IPS-15b (cell line): ENCODE data around the gene HMGN1.

ENCODE experiments used
- H3K27me3 ChIP-seq: one replicate; pipeline ENCODE4 v1.6.1; 2013; ENCODE audit warnings: low read length; ENCODE audit not compliant: control insufficient read depth, insufficient read depth
- H3K36me3 ChIP-seq: one replicate; pipeline ENCODE4 v1.6.1; 2013; ENCODE audit warnings: low read length; ENCODE audit not compliant: control insufficient read depth, insufficient read depth
- H3K4me1 ChIP-seq: one replicate; pipeline ENCODE4 v1.6.1; 2013; ENCODE audit warnings: mild to moderate bottlenecking, low read length; ENCODE audit not compliant: control insufficient read depth, insufficient read depth
- H3K4me3 ChIP-seq: one replicate; pipeline ENCODE4 v1.5.1; 2013; ENCODE audit warnings: low read depth, low read length
- H3K9ac ChIP-seq: one replicate; pipeline ENCODE4 v1.6.1; 2013; ENCODE audit warnings: low read depth, mild to moderate bottlenecking, low read length
- H3K9me3 ChIP-seq: one replicate; pipeline ENCODE4 v1.6.1; 2013; ENCODE audit warnings: mild to moderate bottlenecking, low read length; ENCODE audit not compliant: control insufficient read depth, insufficient read depth

Gene HMGN1

GRCh38 chr21:39319814-39320332 is 29.0 kb downstream of the HMGN1 start:
- no peaks in the 10 kb centered on the region for H3K4me1 ChIP-seq

GRCh38 chr21:39319251-39319756 is 29.6 kb downstream of the HMGN1 start:
- no peak overlapping the region for H3K9ac ChIP-seq
- H3K27me3 ChIP-seq = no peaks in the 10 kb centered on the region
- H3K36me3 ChIP-seq = no peaks in the 10 kb centered on the region
- no peaks in the 10 kb centered on the region for H3K4me1 ChIP-seq
- no peak overlapping the region for H3K4me3 ChIP-seq
- H3K9me3 ChIP-seq = no peaks in the 10 kb centered on the region

More at GRCh38 chr21:39319814-39320332, 29.0 kb downstream of the HMGN1 start:
- Histone ChIP-seq H3K4me3 (no peak overlapping the region), H3K9ac (no peak overlapping the region), H3K36me3 (no peaks in the 10 kb centered on the region), H3K27me3 (no peaks in the 10 kb centered on the region), H3K9me3 (no peaks in the 10 kb centered on the region)

GRCh38 chr21:39318091-39318959 is 30.6 kb downstream of the HMGN1 start:
- H3K9ac ChIP-seq = no peak overlapping the region
- no peaks in the 10 kb centered on the region for H3K4me1 ChIP-seq
- H3K36me3 ChIP-seq = no peaks in the 10 kb centered on the region
- H3K27me3 ChIP-seq = no peaks in the 10 kb centered on the region
- no peak overlapping the region for H3K4me3 ChIP-seq
- no peaks in the 10 kb centered on the region for H3K9me3 ChIP-seq

GRCh38 chr21:39317134-39318090 is 31.5 kb downstream of the HMGN1 start:
- Histone ChIP-seq H3K4me3 (no peak overlapping the region), H3K9me3 (no peaks in the 10 kb centered on the region), H3K9ac (no peak overlapping the region), H3K4me1 (no peaks in the 10 kb centered on the region), H3K27me3 (no peaks in the 10 kb centered on the region), H3K36me3 (no peaks in the 10 kb centered on the region)

GRCh38 chr21:39316729-39317128 is 32.2 kb downstream of the HMGN1 start:
- H3K36me3 ChIP-seq = no peaks in the 10 kb centered on the region
- no peaks in the 10 kb centered on the region for H3K4me1 ChIP-seq
- H3K4me3 ChIP-seq = no peak overlapping the region
- H3K27me3 ChIP-seq = no peaks in the 10 kb centered on the region
- H3K9me3 ChIP-seq = no peaks in the 10 kb centered on the region
- no peak overlapping the region for H3K9ac ChIP-seq

GRCh38 chr21:39315603-39316445 is 33.1 kb downstream of the HMGN1 start:
- Histone ChIP-seq H3K27me3 (no peaks in the 10 kb centered on the region), H3K4me3 (no peak overlapping the region), H3K36me3 (no peaks in the 10 kb centered on the region), H3K9ac (no peak overlapping the region), H3K4me1 (no peaks in the 10 kb centered on the region), H3K9me3 (no peaks in the 10 kb centered on the region)

- peak overlapping the region; percentile 82 for H3K4me3 ChIP-seq
- no peaks in the 10 kb centered on the region for H3K4me1 ChIP-seq
- no peaks in the 10 kb centered on the region for H3K9me3 ChIP-seq
- H3K9ac ChIP-seq = peak overlapping the region; percentile 87
- H3K36me3 ChIP-seq = peaks cover 3% of the 10 kb centered on the region
- H3K27me3 ChIP-seq = no peaks in the 10 kb centered on the region
Measured at GRCh38 chr21:39314143-39315027, 34.5 kb downstream of the HMGN1 start.

- H3K9ac ChIP-seq = peak within 1 kb of the TSS; percentile 87
- H3K9me3 ChIP-seq = no peaks in the 10 kb centered on the region
- H3K4me1 ChIP-seq = no peaks in the 10 kb centered on the region
- H3K4me3 ChIP-seq = peak within 1 kb of the TSS; percentile 82
- no peaks in the 10 kb centered on the region for H3K27me3 ChIP-seq
- H3K36me3 ChIP-seq = peaks cover 6% of the 10 kb centered on the region
Measured at GRCh38 chr21:39313571-39314142, 35.2 kb downstream of the HMGN1 start, which contains the start of gene BRWD1. Gene BRWD1, minus strand, starts transcription at chr21:39313632. Its CDS starts 141 bp downstream, at chr21:39313491.

- H3K4me1 ChIP-seq = no peaks in the 10 kb centered on the region
- H3K36me3 ChIP-seq = peaks cover 6% of the 10 kb centered on the region
- H3K9me3 ChIP-seq = no peaks in the 10 kb centered on the region
- H3K9ac ChIP-seq = peak overlapping the region; percentile 43
- peak overlapping the region; percentile 82 for H3K4me3 ChIP-seq
- no peaks in the 10 kb centered on the region for H3K27me3 ChIP-seq
Measured at GRCh38 chr21:39313042-39313570, 35.8 kb downstream of the HMGN1 start.
